Measurements from ENCODE around the gene HS6ST3. TPM values are rescaled to one million over a fixed set of nuclear protein-coding genes. Genes with fewer than 3 reads are reported as not detected.

Gene HS6ST3
- total and polyA plus RNA-seq, 8 donors: 0.03 to 0.15 (median 0.10) TPM

DNA sequence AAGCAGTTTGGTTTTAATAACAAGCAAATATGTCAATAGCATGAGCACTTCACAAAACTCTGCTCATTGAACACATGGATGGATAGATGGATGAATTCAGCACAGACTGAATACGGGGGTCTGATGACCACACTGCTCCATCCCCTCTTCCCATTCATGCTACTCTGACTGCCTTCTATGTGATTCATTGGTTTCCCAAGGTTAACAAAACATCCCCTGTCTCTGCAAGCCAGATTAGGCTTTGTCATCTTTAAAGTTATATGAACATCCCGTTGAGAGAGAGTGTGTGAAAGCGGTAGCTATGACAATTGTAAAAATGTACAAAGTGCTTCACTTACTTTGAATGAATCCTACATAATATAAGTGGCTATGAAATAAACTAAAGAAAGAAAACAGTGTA is 651.9 kb downstream of the HS6ST3 start:
- no peak overlapping the region for H3K27ac ChIP-seq
- DNase-seq: no peak
- intact Hi-C loops (cut with DNase I): no loop called here
- H3K9me3 ChIP-seq: no peaks in the 10 kb centered on the region
- no peaks in the 10 kb centered on the region for H3K36me3 ChIP-seq
- no peak overlapping the region for H3K4me3 ChIP-seq
- no peak for ATAC-seq
- TF ChIP-seq, protein P1, sequence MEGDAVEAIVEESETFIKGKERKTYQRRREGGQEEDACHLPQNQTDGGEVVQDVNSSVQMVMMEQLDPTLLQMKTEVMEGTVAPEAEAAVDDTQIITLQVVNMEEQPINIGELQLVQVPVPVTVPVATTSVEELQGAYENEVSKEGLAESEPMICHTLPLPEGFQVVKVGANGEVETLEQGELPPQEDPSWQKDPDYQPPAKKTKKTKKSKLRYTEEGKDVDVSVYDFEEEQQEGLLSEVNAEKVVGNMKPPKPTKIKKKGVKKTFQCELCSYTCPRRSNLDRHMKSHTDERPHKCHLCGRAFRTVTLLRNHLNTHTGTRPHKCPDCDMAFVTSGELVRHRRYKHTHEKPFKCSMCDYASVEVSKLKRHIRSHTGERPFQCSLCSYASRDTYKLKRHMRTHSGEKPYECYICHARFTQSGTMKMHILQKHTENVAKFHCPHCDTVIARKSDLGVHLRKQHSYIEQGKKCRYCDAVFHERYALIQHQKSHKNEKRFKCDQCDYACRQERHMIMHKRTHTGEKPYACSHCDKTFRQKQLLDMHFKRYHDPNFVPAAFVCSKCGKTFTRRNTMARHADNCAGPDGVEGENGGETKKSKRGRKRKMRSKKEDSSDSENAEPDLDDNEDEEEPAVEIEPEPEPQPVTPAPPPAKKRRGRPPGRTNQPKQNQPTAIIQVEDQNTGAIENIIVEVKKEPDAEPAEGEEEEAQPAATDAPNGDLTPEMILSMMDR (IDR thresholded peaks at IDR 0.05): no peak
- no peaks in the 10 kb centered on the region for H3K27me3 ChIP-seq
- H3K4me1 ChIP-seq: no peaks in the 10 kb centered on the region

DNA sequence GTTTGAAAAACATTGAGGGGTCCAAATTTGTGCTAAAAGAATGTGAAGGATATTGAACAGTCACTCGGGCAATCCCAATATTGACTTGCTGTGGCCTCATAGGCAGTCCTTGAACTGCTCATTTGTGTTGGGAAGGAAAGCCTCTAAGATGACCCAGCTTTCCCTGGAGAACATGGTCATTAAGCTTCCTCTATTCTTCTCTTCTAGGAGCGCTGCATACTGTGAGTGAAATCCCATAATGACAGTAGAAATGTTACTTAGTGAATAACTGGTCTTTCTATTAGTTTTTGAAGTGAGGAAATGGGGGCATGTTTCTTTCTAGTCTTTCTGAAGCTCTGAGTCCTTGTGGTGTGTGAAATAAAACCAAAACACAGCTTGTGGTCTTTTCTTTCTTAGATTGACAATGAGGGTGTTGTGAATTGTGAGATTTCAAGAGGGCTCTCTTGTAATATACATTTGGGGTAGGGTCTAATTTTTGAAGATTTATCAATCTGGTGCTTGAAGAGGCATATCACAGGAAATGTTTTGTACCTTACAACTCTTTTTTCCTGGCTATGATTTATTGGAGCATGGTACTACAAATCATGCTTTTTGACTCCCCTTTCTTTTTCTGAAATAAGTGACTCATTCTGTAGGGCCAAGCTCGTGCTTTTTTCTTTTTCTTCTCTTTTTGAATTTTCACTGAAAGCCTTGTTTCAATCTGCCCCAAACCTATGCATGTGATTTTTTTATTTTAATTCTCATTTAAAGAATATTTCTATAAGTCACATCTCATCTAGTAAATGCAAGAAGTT is 653.6 kb downstream of the HS6ST3 start:
- intact Hi-C loops (cut with DNase I): no loop called here
- no peak overlapping the region for H3K27ac ChIP-seq
- no peaks in the 10 kb centered on the region for H3K27me3 ChIP-seq
- no peaks in the 10 kb centered on the region for H3K9me3 ChIP-seq
- no peak overlapping the region for H3K4me3 ChIP-seq
- no peak for DNase-seq
- no peaks in the 10 kb centered on the region for H3K36me3 ChIP-seq
- TF ChIP-seq, protein P1 (IDR thresholded peaks at IDR 0.05): no peak
- no peaks in the 10 kb centered on the region for H3K4me1 ChIP-seq
- ATAC-seq: no peak

DNA sequence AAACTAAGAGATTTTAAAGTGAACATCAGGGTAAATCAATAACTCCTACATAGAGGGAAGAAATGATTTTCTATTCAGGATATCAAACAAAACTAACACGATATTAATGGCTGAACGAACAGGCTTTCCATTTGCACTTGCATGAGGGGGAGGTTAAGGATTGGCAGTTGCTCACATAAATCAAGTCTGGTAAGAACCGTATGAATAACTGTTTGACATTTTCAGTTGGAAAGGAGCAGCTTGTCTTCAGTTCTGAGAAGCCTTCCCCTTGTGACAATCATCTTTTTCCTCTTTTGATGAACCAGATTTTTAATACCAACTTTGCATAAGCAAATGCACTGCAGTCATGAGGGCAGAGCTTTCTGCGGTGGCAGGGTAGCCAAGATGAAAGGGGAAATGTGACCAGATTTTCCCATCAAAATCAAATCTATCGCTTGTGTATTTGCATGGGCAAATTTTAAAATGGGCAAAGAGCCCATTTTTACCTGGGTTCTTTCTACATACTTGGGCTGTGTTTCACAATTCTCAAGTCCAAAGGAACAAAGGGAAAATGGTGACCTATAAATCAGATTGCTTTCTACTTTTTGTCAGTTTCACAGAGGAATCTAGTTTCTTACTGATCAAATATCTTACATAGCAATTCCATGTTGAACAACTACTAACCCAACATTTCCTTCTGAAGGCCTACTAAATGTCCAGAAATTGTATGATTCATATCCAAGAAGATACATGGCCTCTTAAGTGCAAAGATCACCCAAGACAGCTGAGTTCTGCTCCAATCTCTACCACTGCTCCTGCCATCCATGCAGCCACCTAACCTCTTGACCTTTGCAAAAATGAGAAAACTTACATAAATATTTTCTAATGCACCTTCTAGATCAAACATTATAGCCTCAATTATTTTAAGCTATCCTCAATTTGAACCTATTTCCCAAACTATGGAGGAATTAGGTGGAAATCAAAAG is 654.7 kb downstream of the HS6ST3 start:
- no peaks in the 10 kb centered on the region for H3K27me3 ChIP-seq
- no peak overlapping the region for H3K27ac ChIP-seq
- intact Hi-C loops (cut with DNase I): no loop called here
- DNase-seq (no peak), ATAC-seq (no peak)
- H3K9me3 ChIP-seq: no peaks in the 10 kb centered on the region
- no peak overlapping the region for H3K4me3 ChIP-seq
- no peaks in the 10 kb centered on the region for H3K36me3 ChIP-seq
- TF ChIP-seq, protein P1 (IDR thresholded peaks at IDR 0.05): no peak
- H3K4me1 ChIP-seq: no peaks in the 10 kb centered on the region

DNA sequence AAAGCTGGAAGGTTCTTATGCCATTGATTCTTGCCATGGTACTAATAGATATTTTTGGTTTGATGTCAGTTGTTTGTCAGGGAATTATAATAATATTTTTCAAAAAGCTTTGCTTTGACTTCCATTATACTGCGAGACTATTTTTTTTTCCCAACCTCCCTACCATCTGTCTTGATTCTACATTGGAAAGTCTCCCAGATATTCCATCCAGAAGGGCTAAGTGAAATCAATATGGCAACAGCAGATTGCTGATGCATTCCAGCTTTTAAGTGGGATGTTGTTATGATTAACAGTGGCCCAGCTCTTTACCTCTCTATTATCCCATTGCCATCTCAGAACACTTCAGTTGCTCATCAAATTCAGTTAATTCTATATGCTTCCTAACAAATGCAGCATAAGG is 657.0 kb downstream of the HS6ST3 start:
- H3K4me1 ChIP-seq: no peaks in the 10 kb centered on the region
- no peaks in the 10 kb centered on the region for H3K27me3 ChIP-seq
- H3K36me3 ChIP-seq: no peaks in the 10 kb centered on the region
- intact Hi-C loops (cut with DNase I): no loop called here
- TF ChIP-seq, protein P1 (IDR thresholded peaks at IDR 0.05): no peak
- no peak for ATAC-seq
- H3K4me3 ChIP-seq: no peak overlapping the region
- H3K27ac ChIP-seq: no peak overlapping the region
- H3K9me3 ChIP-seq: no peaks in the 10 kb centered on the region
- DNase-seq: no peak

DNA sequence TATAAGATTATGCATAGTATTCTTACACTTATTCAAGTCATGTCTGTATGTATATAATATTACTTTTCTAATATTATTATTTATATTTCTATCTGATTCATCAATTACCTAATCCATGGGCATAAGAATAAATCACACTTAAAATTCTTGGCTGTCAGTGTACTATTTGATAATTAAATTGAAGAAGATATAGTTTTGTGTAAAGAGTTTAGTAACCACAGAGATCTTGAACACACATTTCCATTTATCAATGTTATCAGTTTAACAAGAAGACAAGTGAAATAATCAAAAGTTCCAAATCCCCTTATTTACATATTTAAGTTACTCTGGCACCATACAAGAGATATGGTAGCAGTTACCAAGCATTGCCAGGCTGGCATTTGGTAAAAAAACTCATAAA is 659.9 kb downstream of the HS6ST3 start:
- no peaks in the 10 kb centered on the region for H3K4me1 ChIP-seq
- H3K27me3 ChIP-seq: no peaks in the 10 kb centered on the region
- intact Hi-C loops (cut with DNase I): no loop called here
- H3K9me3 ChIP-seq: no peaks in the 10 kb centered on the region
- no peaks in the 10 kb centered on the region for H3K36me3 ChIP-seq
- TF ChIP-seq, protein P1 (IDR thresholded peaks at IDR 0.05): no peak
- no peak overlapping the region for H3K4me3 ChIP-seq
- ATAC-seq (no peak), DNase-seq (no peak)
- H3K27ac ChIP-seq: no peak overlapping the region
